RPMI8226 (cell line): ENCODE measurements around the gene TAAR5.
"Not testable (repeated sequence)": the region's sequence is repeated elsewhere in the genome, so short reads cannot be mapped to it uniquely, and the experiment has no call there.

ENCODE experiments used
- DNase-seq: peaks from one replicate; pipeline ENCODE4 v3.0.0-alpha.2; 2015

TAAR5 gene

GRCh38 chr6:132589454-132589853 is at the start of gene TAAR5:
TAAR5 (minus strand) TSS chr6:132589741; CDS start chr6:132589686, 55 bp downstream.
- DNase-seq: no peak

GRCh38 chr6:132637135-132637534 is 47.6 kb upstream of the TAAR5 start:
- DNase-seq: not testable (repeated sequence)

GRCh38 chr6:132635906-132636305 is 46.4 kb upstream of the TAAR5 start:
- DNase-seq: not testable (repeated sequence)

- DNase-seq: not testable (repeated sequence)
These were observed 45.7 kb upstream of the TAAR5 start for GRCh38 chr6:132635288-132635687.

- DNase-seq: no peak
These were observed 45.3 kb upstream of the TAAR5 start for GRCh38 chr6:132634796-132635195.

- no peak for DNase-seq
These were observed 43.8 kb upstream of the TAAR5 start for GRCh38 chr6:132633362-132633761.

GRCh38 chr6:132624175-132624574 is 34.6 kb upstream of the TAAR5 start, which contains the start of gene TAAR2:
TAAR2 (minus strand) TSS chr6:132624275; CDS start chr6:132624275, 0 bp downstream.
- DNase-seq: no peak

GRCh38 chr6:132623106-132623845 is 33.7 kb upstream of the TAAR5 start:
- no peak for DNase-seq

- DNase-seq: no peak
These were observed 27.1 kb upstream of the TAAR5 start for GRCh38 chr6:132616677-132617076.

GRCh38 chr6:132614554-132614953 is 25.0 kb upstream of the TAAR5 start:
- DNase-seq: peak; percentile 15

- no peak for DNase-seq
These were observed 23.0 kb upstream of the TAAR5 start for GRCh38 chr6:132612449-132613108.

GRCh38 chr6:132611616-132612015 is 22.1 kb upstream of the TAAR5 start:
- no peak for DNase-seq

GRCh38 chr6:132607544-132608233 is 18.1 kb upstream of the TAAR5 start:
- no peak for DNase-seq

- no peak for DNase-seq
These were observed 15.2 kb upstream of the TAAR5 start for GRCh38 chr6:132604635-132605152.

GRCh38 chr6:132600900-132601299 is 11.4 kb upstream of the TAAR5 start:
- not testable (repeated sequence) for DNase-seq

GRCh38 chr6:132598473-132598872 is 8.9 kb upstream of the TAAR5 start:
- DNase-seq: peak; percentile 33

GRCh38 chr6:132596201-132596600 is 6.7 kb upstream of the TAAR5 start:
- DNase-seq: no peak

- DNase-seq: no peak
These were observed 3.3 kb upstream of the TAAR5 start for GRCh38 chr6:132592855-132593254.

- no peak for DNase-seq
These were observed 821 bp upstream of the TAAR5 start for GRCh38 chr6:132590362-132590761.

GRCh38 chr6:132587424-132587823 is 2.1 kb downstream of the TAAR5 start:
- no peak for DNase-seq

- no peak for DNase-seq
These were observed 4.8 kb downstream of the TAAR5 start for GRCh38 chr6:132584698-132585097.

GRCh38 chr6:132571774-132572173 is 17.8 kb downstream of the TAAR5 start:
- DNase-seq: no peak

- no peak for DNase-seq
These were observed 19.2 kb downstream of the TAAR5 start, which contains the start of gene TAAR6 for GRCh38 chr6:132570221-132570777. TAAR6 (plus strand) TSS chr6:132570322; CDS start chr6:132570322, 0 bp downstream.
